HG03571 (cell line): ENCODE data around the gene KYAT1.
A peak's percentile ranks its signal among the peaks of the same experiment; 100 is the strongest.

Source experiments
- ATAC-seq: cut with Tn5 transposase; IDR thresholded peaks from one replicate; pipeline ENCODE4 v1.9.1; 2021; ENCODE audit not compliant: unreplicated experiment

Gene KYAT1

GRCh38 chr9:128909859-128910258 lies 28.1 kb upstream of the KYAT1 start:
- ATAC-seq, result no peak

DNA sequence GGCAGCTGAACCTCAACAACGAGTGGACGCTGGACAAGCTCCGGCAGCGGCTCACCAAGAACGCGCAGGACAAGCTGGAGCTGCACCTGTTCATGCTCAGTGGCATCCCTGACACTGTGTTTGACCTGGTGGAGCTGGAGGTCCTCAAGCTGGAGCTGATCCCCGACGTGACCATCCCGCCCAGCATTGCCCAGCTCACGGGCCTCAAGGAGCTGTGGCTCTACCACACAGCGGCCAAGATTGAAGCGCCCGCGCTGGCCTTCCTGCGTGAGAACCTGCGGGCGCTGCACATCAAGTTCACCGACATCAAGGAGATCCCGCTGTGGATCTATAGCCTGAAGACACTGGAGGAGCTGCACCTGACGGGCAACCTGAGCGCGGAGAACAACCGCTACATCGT lies 26.6 kb upstream of the KYAT1 start:
- ATAC-seq, result no peak

- ATAC-seq, result no peak
These were observed 25.0 kb upstream of the KYAT1 start for GRCh38 chr9:128906741-128907140.

DNA sequence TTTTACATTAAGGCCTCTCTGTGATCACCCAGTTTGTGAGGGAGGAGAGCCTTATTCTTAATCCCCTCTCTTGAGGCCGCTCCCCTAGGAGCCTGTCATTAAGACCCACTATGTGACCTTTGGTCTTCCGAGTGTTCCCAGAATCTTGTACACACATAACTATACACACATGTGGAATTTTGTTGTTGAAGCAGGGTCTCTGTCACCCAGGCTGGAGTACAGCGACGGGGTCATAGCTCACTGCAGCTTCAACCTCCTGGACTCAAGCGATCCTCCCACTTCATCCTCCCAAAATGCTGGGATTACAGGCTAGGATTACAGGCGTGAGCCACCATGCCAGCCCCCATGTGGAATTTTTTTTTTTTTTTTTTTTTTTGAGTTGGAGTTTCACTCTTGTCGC lies 24.2 kb upstream of the KYAT1 start:
- ATAC-seq, result no peak

- ATAC-seq, result no peak
These were observed 22.3 kb upstream of the KYAT1 start for GRCh38 chr9:128903871-128904620.

DNA sequence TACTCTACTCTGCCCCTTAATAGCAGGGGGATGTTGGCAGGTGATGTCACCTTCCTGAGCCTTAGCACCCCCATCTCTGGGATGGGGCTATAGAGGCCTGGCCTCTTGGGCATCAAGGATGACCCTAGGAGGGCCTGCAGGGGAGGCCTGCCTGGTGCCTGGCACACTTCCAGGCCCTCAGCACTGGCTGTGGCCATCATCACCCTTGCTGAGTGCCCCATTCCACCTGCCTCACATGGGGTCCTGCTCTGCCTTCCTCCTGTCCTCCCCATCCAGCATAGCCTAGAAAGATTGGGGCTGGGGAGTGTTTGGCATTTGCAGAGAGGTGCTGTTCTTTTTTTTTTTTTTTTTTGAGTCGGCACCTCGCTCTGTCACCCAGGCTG lies 21.3 kb upstream of the KYAT1 start:
- no peak for ATAC-seq

GRCh38 chr9:128902351-128903078 lies 20.8 kb upstream of the KYAT1 start:
- ATAC-seq, result peak; percentile 85

DNA sequence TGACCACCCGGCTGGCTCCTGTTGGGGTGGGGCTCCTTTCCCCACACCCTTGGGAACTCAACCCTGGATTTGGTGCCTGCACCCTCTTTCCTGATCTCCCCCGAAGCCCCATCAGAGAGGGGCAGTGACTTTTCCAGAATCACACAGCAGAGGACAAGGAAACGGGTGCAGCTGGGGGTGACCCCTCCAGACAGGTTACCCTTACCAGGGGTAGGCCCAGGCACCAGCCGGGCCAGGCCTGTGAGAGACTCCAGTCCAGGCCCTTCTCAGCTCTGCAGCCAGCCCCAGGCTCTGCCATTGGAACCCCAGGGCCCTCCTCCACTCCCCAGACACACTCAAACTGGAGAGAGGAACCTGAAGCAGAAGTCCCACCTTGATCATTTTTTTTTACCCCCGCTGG lies 20.1 kb upstream of the KYAT1 start:
- no peak for ATAC-seq

- ATAC-seq, result no peak
These were observed 19.6 kb upstream of the KYAT1 start for GRCh38 chr9:128901379-128901778.

GRCh38 chr9:128899566-128900322 lies 18.0 kb upstream of the KYAT1 start:
- ATAC-seq, result no peak

GRCh38 chr9:128898845-128899565 lies 17.3 kb upstream of the KYAT1 start:
- ATAC-seq, result no peak

DNA sequence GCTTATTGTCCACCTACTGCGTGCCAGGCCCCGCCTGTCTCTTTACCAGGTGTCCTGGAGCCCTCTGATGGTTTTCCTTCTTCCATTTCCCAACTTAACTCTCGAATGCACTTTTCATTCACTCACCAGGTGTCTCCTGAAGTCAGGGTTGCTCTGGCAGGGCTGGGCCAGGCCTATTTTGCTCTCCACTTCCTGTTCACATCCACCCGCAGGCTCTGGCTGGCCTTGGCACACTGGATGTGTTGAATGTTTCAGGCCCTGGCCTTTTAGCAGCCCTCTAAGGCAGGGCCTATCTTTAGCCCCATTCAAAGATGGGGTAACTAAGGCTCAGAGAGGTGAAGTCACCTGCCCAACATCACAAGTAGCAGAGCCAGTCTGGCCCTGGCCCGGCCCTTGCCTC lies 16.6 kb upstream of the KYAT1 start:
- no peak for ATAC-seq

GRCh38 chr9:128895556-128895955 lies 13.8 kb upstream of the KYAT1 start:
- no peak for ATAC-seq

DNA sequence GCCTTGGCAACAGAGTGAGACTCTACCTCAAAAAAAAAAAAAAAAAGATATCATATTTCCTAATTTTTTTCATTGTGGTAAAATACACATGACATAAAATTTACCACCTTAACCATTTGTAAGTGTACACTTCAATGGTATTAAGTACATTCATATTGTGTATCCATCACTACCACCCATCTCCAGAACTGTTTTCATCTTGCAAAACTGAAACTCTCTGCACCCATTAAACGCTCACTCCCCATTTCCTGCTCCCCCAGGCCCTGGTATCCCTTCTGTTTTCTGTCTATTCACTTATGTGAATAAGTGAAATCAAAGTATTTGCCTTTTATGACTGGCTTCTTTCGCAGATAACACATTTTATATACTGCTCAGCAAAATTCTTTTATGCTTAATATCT lies 13.0 kb upstream of the KYAT1 start:
- ATAC-seq, result no peak

- no peak for ATAC-seq
These were observed 11.6 kb upstream of the KYAT1 start for GRCh38 chr9:128893354-128893753.

- no peak for ATAC-seq
These were observed 10.6 kb upstream of the KYAT1 start for GRCh38 chr9:128892221-128892921.

- ATAC-seq, result no peak
These were observed 9.8 kb upstream of the KYAT1 start for GRCh38 chr9:128891321-128892220.

- ATAC-seq, result no peak
These were observed 6.2 kb upstream of the KYAT1 start for GRCh38 chr9:128887914-128888350.

- ATAC-seq, result no peak
These were observed 5.3 kb upstream of the KYAT1 start for GRCh38 chr9:128887049-128887448.
